ENCODE results near the gene ANGPT4. TPM values are rescaled to one million over a fixed set of nuclear protein-coding genes. Genes with fewer than 3 reads are reported as not detected.

The ANGPT4 gene
- total and polyA plus RNA-seq, 4 donors: 0.02 to 0.67 (median 0.65) TPM; not detected in 1

- Histone ChIP-seq H3K4me3 (no peak overlapping the region), H3K27ac (ENCODE audit: low read depth in 1 of 2, low read length in 1 of 2) (no peak overlapping the region), H3K4me1 (ENCODE audit: control insufficient read depth in 5 of 5, insufficient read depth in 5 of 5, low read length in 5 of 5) (peaks cover 0 to 3% (median 0%) of the 10 kb centered on the region in 5 donors), H3K9me3 (ENCODE audit: control insufficient read depth in 4 of 4, insufficient read depth in 3 of 4, low read length in 3 of 4) (no peaks in the 10 kb centered on the region), H3K27me3 (ENCODE audit: control insufficient read depth in 3 of 3, insufficient read depth in 3 of 3, low read length in 2 of 3) (peaks cover 0 to 3% (median 2%) of the 10 kb centered on the region in 3 donors), H3K9ac (ENCODE audit: insufficient read depth in 1 of 2, low read length in 2 of 2) (no peak overlapping the region), H3K36me3 (ENCODE audit: control insufficient read depth in 4 of 4, insufficient read depth in 4 of 4, low read length in 4 of 4) (no peaks in the 10 kb centered on the region)
- no peak for TF ChIP-seq CTCF (IDR thresholded peaks at IDR 0.05; ENCODE audit: control extremely low read depth, extremely low read depth)
- ATAC-seq (ENCODE audit: insufficient read depth, low FRiP score): no peak
- WGBS, 2 donors: 64 to 74% methylated on average over 8 of the region's 8 CpGs
- DNase-seq: no peak
Measured at GRCh38 chr20:952196-952795, 36.2 kb upstream of the ANGPT4 start.

- TF ChIP-seq CTCF (IDR thresholded peaks at IDR 0.05; ENCODE audit: control extremely low read depth, extremely low read depth): no peak
- 79 to 82% methylated on average over 21 of the region's 21 CpGs for WGBS, 2 donors
- no peaks in the 10 kb centered on the region for H3K9me3 ChIP-seq (ENCODE audit: control insufficient read depth in 4 of 4, insufficient read depth in 3 of 4, low read length in 3 of 4)
- H3K4me3 ChIP-seq: no peak overlapping the region
- H3K4me1 ChIP-seq (ENCODE audit: control insufficient read depth in 5 of 5, insufficient read depth in 5 of 5, low read length in 5 of 5): peaks cover 0 to 3% (median 0%) of the 10 kb centered on the region in 5 donors
- no peak for ATAC-seq (ENCODE audit: insufficient read depth, low FRiP score)
- H3K27me3 ChIP-seq (ENCODE audit: control insufficient read depth in 3 of 3, insufficient read depth in 3 of 3, low read length in 2 of 3): peaks cover 0 to 3% (median 2%) of the 10 kb centered on the region in 3 donors
- DNase-seq: no peak
- H3K9ac ChIP-seq (ENCODE audit: insufficient read depth in 1 of 2, low read length in 2 of 2): no peak overlapping the region
- H3K27ac ChIP-seq (ENCODE audit: low read depth in 1 of 2, low read length in 1 of 2): no peak overlapping the region
- no peaks in the 10 kb centered on the region for H3K36me3 ChIP-seq (ENCODE audit: control insufficient read depth in 4 of 4, insufficient read depth in 4 of 4, low read length in 4 of 4)
Measured at GRCh38 chr20:951384-952169, 35.4 kb upstream of the ANGPT4 start.

DNA sequence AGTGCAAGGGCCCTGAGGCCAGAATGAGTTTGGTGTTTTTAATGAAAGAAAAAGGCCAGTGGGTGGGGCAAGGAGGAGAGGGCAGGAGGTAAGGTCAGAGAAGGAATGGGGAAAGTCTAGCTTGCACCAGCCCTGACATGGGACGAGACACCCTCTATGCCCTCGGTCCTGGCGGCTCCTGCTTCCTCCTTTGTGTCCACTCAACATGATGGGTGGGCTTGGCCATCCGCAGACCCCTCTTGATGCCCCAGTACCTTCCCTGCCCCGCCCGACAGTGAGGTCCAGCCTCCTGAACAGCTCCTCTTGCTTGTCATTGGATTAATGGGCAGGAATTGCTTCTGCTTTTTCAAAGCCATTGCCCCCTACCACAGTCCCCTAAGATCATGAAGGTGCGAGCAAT is 33.6 kb upstream of the ANGPT4 start:
- Histone ChIP-seq H3K27me3 (ENCODE audit: control insufficient read depth in 3 of 3, insufficient read depth in 3 of 3, low read length in 2 of 3) (peaks cover 0 to 2% (median 0%) of the 10 kb centered on the region in 3 donors), H3K27ac (ENCODE audit: low read depth in 1 of 2, low read length in 1 of 2) (no peak overlapping the region), H3K9ac (ENCODE audit: insufficient read depth in 1 of 2, low read length in 2 of 2) (no peak overlapping the region), H3K4me3 (no peak overlapping the region), H3K4me1 (ENCODE audit: control insufficient read depth in 5 of 5, insufficient read depth in 5 of 5, low read length in 5 of 5) (no peaks in the 10 kb centered on the region), H3K36me3 (ENCODE audit: control insufficient read depth in 4 of 4, insufficient read depth in 4 of 4, low read length in 4 of 4) (no peaks in the 10 kb centered on the region), H3K9me3 (ENCODE audit: control insufficient read depth in 4 of 4, insufficient read depth in 3 of 4, low read length in 3 of 4) (no peaks in the 10 kb centered on the region)
- no peak for TF ChIP-seq CTCF (IDR thresholded peaks at IDR 0.05; ENCODE audit: control extremely low read depth, extremely low read depth)
- DNase-seq (no peak), ATAC-seq (ENCODE audit: insufficient read depth, low FRiP score) (no peak)
- WGBS, 2 donors: 93 to 94% methylated on average over 7 of the region's 7 CpGs
